GM12878 (cell line): ENCODE data around the gene HMX3. TPM values are rescaled to one million over a fixed set of nuclear protein-coding genes. Genes with fewer than 3 reads are reported as not detected.

ENCODE experiments used
- ATAC-seq: fragments of 200-7000 bp; cut with Tn5 transposase; 3 replicates; pipeline ENCODE4 v1.9.1; 2020; ENCODE audit warnings: mild to moderate bottlenecking, moderate library complexity
- BruUV-seq: library from RNA; stranded (reverse); fragments of 400-500 nt; replicated peaks from 2 replicates; lab custom pipeline; 2021; lab: Mats Ljungman, UMichigan
- CTCF ChIA-PET: fragments of 300-600 bp; sonication (Branson Sonifier 250); formaldehyde crosslinking; extraction: SDS; loops from one replicate; lab custom pipeline; 2021; ENCODE audit warnings: inconsistent platforms; lab: Yijun Ruan, JAX
- POLR2A ChIA-PET: fragments of 350-600 bp; formaldehyde crosslinking; extraction: SDS; loops from one replicate; lab custom pipeline; 2021; ENCODE audit warnings: inconsistent platforms; lab: Charles Lee
- RAD21 ChIA-PET: fragments of 300-600 bp; sonication (Branson Sonifier 250); formaldehyde crosslinking; loops from one replicate; lab custom pipeline; 2023; ENCODE audit warnings: antibody characterized with exemption; ENCODE audit not compliant: unreplicated experiment; lab: Charles Lee
- SMC1A ChIA-PET: fragments of 300-600 bp; sonication (Branson Sonifier 250); formaldehyde crosslinking; loops from one replicate; lab custom pipeline; 2023; ENCODE audit not compliant: unreplicated experiment, uncharacterized antibody; lab: Charles Lee
- DNase-seq: peaks from one replicate; pipeline ENCODE4 v3.0.0-alpha.2; 2011; ENCODE audit warnings: low read depth, low spot score
- FAIRE-seq: peaks from 3 replicates; lab custom pipeline; 2011; peaks lifted over from hg19 to GRCh38; lab: Jason Lieb, UNC
- H2AFZ ChIP-seq: 2 replicates; pipeline ENCODE4 v1.6.0; 2011; ENCODE audit warnings: low read depth, low read length, control low read depth; ENCODE audit not compliant: control insufficient read depth
- H3K27ac ChIP-seq: 2 replicates; pipeline ENCODE4 v1.5.1; 2011; ENCODE audit warnings: control low read depth; ENCODE audit not compliant: control insufficient read depth, insufficient read depth
- H3K27me3 ChIP-seq, 2 experiments: replicated peaks in 1 of 2; 2 replicates each; pipeline versions ENCODE4 v1.6.0 to v1.6.1; 2011; ENCODE audit warnings: low read length in 1 of 2; ENCODE audit not compliant: control insufficient read depth in 2 of 2, insufficient read depth in 2 of 2
- H3K36me3 ChIP-seq, 2 experiments: 2 replicates each; pipeline ENCODE4 v1.5.1; 2011; ENCODE audit warnings: low read length in 1 of 2; ENCODE audit not compliant: control insufficient read depth in 2 of 2, insufficient read depth in 2 of 2
- H3K4me1 ChIP-seq: 2 replicates; pipeline ENCODE4 v1.6.1; 2011; ENCODE audit warnings: mild to moderate bottlenecking, low read length, moderate library complexity, mixed read lengths; ENCODE audit not compliant: control insufficient read depth, insufficient read depth
- H3K4me2 ChIP-seq: 2 replicates; pipeline ENCODE4 v1.6.0; 2011; ENCODE audit warnings: control low read depth; ENCODE audit not compliant: control insufficient read depth, insufficient read depth
- H3K4me3 ChIP-seq: fragments of 200-600 bp; sonication (generic); 2 replicates; pipeline ENCODE4 v1.5.1; 2016
- H3K79me2 ChIP-seq: 2 replicates; pipeline ENCODE4 v1.6.0; 2011; ENCODE audit warnings: low read length; ENCODE audit not compliant: control insufficient read depth, insufficient read depth
- H3K9ac ChIP-seq: 2 replicates; pipeline ENCODE4 v1.8.0; 2011; ENCODE audit warnings: low read length, control low read depth, mixed read lengths; ENCODE audit not compliant: control insufficient read depth, insufficient read depth
- H3K9me3 ChIP-seq: replicated peaks from 3 replicates; pipeline ENCODE4 v1.5.1; 2011; ENCODE audit warnings: mild to moderate bottlenecking, low read length; ENCODE audit not compliant: control insufficient read depth, insufficient read depth
- H4K20me1 ChIP-seq: 2 replicates; pipeline ENCODE4 v1.6.0; 2011; ENCODE audit not compliant: control insufficient read depth, insufficient read depth
- DPF2 ChIP-seq: fragments of 450-650 bp; IDR thresholded peaks from 2 replicates; pipeline ENCODE4 v1.6.1; 2017; ENCODE audit warnings: mild to moderate bottlenecking
- ESRRA ChIP-seq: IDR thresholded peaks from 2 replicates; pipeline ENCODE4 v1.6.1; 2012; ENCODE audit warnings: mild to moderate bottlenecking, low read length, improper control_type of control experiment
- KDM1A ChIP-seq: fragments of 200-600 bp; sonication (generic); IDR thresholded peaks from 2 replicates; pipeline ENCODE4 v1.6.1; 2016; ENCODE audit warnings: borderline replicate concordance
- PAX8 ChIP-seq: fragments of 450-650 bp; IDR thresholded peaks from 2 replicates; pipeline ENCODE4 v1.6.1; 2017; ENCODE audit warnings: mild to moderate bottlenecking, moderate library complexity
- POLR2A ChIP-seq: IDR thresholded peaks from 2 replicates; pipeline ENCODE4 v1.6.1; 2011; ENCODE audit warnings: low read depth, mild to moderate bottlenecking, low read length
- POLR2AphosphoS2 ChIP-seq: IDR thresholded peaks from 2 replicates; pipeline ENCODE4 v1.6.1; 2011; ENCODE audit warnings: low read depth, mild to moderate bottlenecking, low read length, improper control_type of control experiment, moderate library complexity
- RELA ChIP-seq: fragments of 450-650 bp; IDR thresholded peaks from 2 replicates; pipeline ENCODE4 v1.8.0; 2014; ENCODE audit warnings: borderline replicate concordance; ENCODE audit not compliant: partially characterized antibody
- SMAD5 ChIP-seq: IDR thresholded peaks from 2 replicates; pipeline ENCODE4 v1.6.1; 2016; ENCODE audit warnings: antibody characterized with exemption, low read depth
- STAT1 ChIP-seq: fragments of 450-650 bp; conservative IDR thresholded peaks from 2 replicates; pipeline ENCODE4 v1.6.1; 2014; ENCODE audit warnings: antibody characterized with exemption, mild to moderate bottlenecking
- SUPT20H ChIP-seq: IDR thresholded peaks from 2 replicates; pipeline ENCODE4 v1.6.1; 2011; ENCODE audit warnings: low read depth, mild to moderate bottlenecking, low read length, moderate library complexity, borderline replicate concordance; ENCODE audit not compliant: control insufficient read depth
- ZNF384 ChIP-seq: IDR thresholded peaks from 2 replicates; pipeline ENCODE4 v1.6.1; 2012; ENCODE audit warnings: low read depth, mild to moderate bottlenecking, low read length, improper control_type of control experiment, borderline replicate concordance
- WGBS: methylation state at CpG from one replicate; pipeline ENCODE4 v1.1.6; 2016; ENCODE audit warnings: low lambda C conversion rate; ENCODE audit not compliant: insufficient replicate concordance, insufficient coverage; ENCODE audit errors: missing lambda C conversion rate; 5-methylcytosine and 5-hydroxymethylcytosine counted together
- in situ Hi-C: fragments of 300-500 bp; cut with MboI; formaldehyde crosslinking; loops from 9 replicates; pipeline ENCODE4 v1.14.3; 2018; ENCODE audit warnings: mixed read lengths
- intact Hi-C: fragments of 100-400 bp; cut with micrococcal nuclease; formaldehyde crosslinking; loops from one replicate; pipeline ENCODE4 v1.14.2; 2022; ENCODE audit not compliant: unreplicated experiment
- polyA plus RNA-seq, 11 experiments: library from polyadenylated mRNA; depleted of rRNA in 4 of 11; unstranded in 6 of 11; stranded (reverse) in 5 of 11; fragments of >200 nt; fragmentation: Nextera tagmentation in 4 of 11; fragmentation: Illumina TruSeq in 1 of 11; extraction: Ambion mirVana in 4 of 11; extraction: Trizol in 1 of 11; gene quantifications; 1 replicate in 1 of 11; 2 replicates in 10 of 11; pipeline versions ENCODE4 v1.2.1 to v1.2.3, GENCODE V29; 2011 to 2016; ENCODE audit warnings: inconsistent platforms in 2 of 11, missing spikeins in 2 of 11, low read depth in 1 of 11
- total RNA-seq, 4 experiments: library from RNA; depleted of rRNA in 3 of 4; stranded (reverse); fragments of >200 nt in 3 of 4; fragmentation: Illumina TruSeq in 1 of 4; extraction: Trizol in 1 of 4; gene quantifications; 2 replicates each; pipeline versions ENCODE4 v1.2.1 to v1.2.3, GENCODE V29; 2013 to 2021

HMX3 gene
- total and polyA plus RNA-seq, 10 of the 15 experiments (the other 5 are each of a cell fraction or from before 2014, with no cell fraction given): 0.63 to 60.5 (median 15.3) TPM; not detected in 2

GRCh38 chr10:123164319-123164718 is 28.5 kb downstream of the HMX3 start:
- TF ChIP-seq PAX8 (no peak), STAT1 (no peak), DPF2 (no peak), SUPT20H (no peak), ZNF384 (no peak), ESRRA (no peak)
- intact Hi-C loops: no loop called here
- ATAC-seq: no peak
- in situ Hi-C loops: no loop called here
- Histone ChIP-seq H3K36me3 (peaks cover 12 to 51% of the 10 kb centered on the region in 2 experiments), H3K27ac (no peak overlapping the region), H3K4me1 (peaks cover 5% of the 10 kb centered on the region; the same call in 1 of the 2 replicates), H4K20me1 (no peaks in the 10 kb centered on the region), H3K27me3 (no peaks in the 10 kb centered on the region), H3K9me3 (no peaks in the 10 kb centered on the region), H3K79me2 (peaks cover 56% of the 10 kb centered on the region), H3K9ac (no peak overlapping the region), H3K4me3 (no peak overlapping the region), H3K4me2 (no peak overlapping the region), H2AFZ (no peak overlapping the region)
- no peak for DNase-seq
- ChIA-PET RAD21 (no interaction called here), POLR2A (no interaction called here), CTCF (no interaction called here), SMC1A (interaction anchor here (1.0 to 1.7 kb wide), 4 partner anchors 8 to 121 kb away, joined by 3 to 9 read pairs (median 5); partner anchors contain the start of gene BUB3)
- 93% methylated on average over 2 of the region's 2 CpGs for WGBS
- BruUV-seq: TSS peak; percentile 1
- FAIRE-seq: no peak

DNA sequence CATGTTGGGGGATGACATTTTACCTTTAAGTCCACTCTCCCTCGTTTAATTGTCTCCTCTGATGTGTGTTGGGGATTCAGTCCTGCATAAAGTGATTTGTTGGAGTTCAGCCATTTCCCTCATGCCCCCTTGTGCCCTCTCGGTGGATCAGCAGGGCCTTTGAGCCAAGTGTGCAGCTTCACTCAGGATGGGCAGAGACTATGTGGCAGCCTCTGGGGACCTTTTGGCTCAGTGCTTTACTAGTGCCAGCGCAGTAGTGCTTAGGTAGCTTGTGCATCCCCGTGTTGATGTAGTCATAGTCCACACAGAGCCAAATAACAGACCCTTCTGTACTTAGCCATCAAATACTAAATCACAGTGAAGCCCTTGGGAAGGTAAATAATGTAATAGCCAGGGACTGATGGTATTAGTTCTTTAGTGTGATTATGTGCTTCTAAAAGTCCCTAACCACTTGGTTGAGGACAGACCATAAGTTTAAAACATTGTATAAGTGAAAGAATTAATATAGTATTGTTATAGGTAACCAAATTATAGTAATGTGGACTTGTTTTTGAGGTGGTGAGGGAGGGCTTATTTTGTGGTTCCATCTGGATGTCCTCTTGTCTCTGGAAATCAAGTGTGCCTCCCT is 29.8 kb downstream of the HMX3 start:
- ATAC-seq: peak; percentile 73
- Histone ChIP-seq H3K9me3 (no peaks in the 10 kb centered on the region), H3K79me2 (peaks cover 44% of the 10 kb centered on the region), H2AFZ (no peak overlapping the region), H3K4me2 (no peak overlapping the region), H3K9ac (no peak overlapping the region), H4K20me1 (no peaks in the 10 kb centered on the region), H3K27me3 (no peaks in the 10 kb centered on the region), H3K27ac (no peak overlapping the region), H3K4me1 (peaks cover 4% of the 10 kb centered on the region; the same call in 1 of the 2 replicates), H3K4me3 (no peak overlapping the region), H3K36me3 (peaks cover 15 to 51% of the 10 kb centered on the region in 2 experiments)
- intact Hi-C loops: no loop called here
- ChIA-PET POLR2A (interaction anchor here (0.9 kb wide), 1 partner anchor 13 kb away, joined by 3 read pairs; no protein-coding TSS in a partner anchor), RAD21 (no interaction called here), CTCF (interaction anchor here (1.7 kb wide), 1 partner anchor 12 kb away, joined by 4 read pairs; the partner anchor contains the start of gene BUB3), SMC1A (interaction anchor here (1.4 to 1.7 kb wide), 2 partner anchors 8 to 9 kb away, joined by 3 to 9 read pairs; no protein-coding TSS in a partner anchor)
- in situ Hi-C loops: no loop called here
- 75% methylated on average over 4 of the region's 4 CpGs for WGBS
- TF ChIP-seq POLR2AphosphoS2 (0 out of 2 replicates have a peak, but pooled peaks have one; percentile 21), RELA (no peak), POLR2A (peak; percentile 54), KDM1A (no peak), SMAD5 (peak; percentile 62; the same call in 1 of the 2 replicates)
- no peak for DNase-seq
- FAIRE-seq: peak; percentile 47
- BruUV-seq: no TSS peak
